Hematopoietic multipotent progenitor cell treated with erythropoietin and hydrocortisone succinate and interleukin-3 and kit ligand, for 4 days (in vitro differentiated cells): Measurements from ENCODE around the gene RASSF3.
"Not testable (repeated sequence)": the region's sequence is repeated elsewhere in the genome, so short reads cannot be mapped to it uniquely, and the experiment has no call there.

Experiments used
- DNase-seq: peaks from one replicate; pipeline ENCODE4 v3.0.0-alpha.2; 2015

RASSF3 gene

GRCh38 chr12:64672925-64673409 is 62.7 kb downstream of the RASSF3 start:
- peak; percentile 60 for DNase-seq

- DNase-seq: no peak
Measured at GRCh38 chr12:64673490-64674169, 63.3 kb downstream of the RASSF3 start.

- DNase-seq: no peak
Measured at GRCh38 chr12:64674367-64674922, 64.2 kb downstream of the RASSF3 start.

- DNase-seq: peak; percentile 84
Measured at GRCh38 chr12:64675795-64676194, 65.5 kb downstream of the RASSF3 start.

- no peak for DNase-seq
Measured at GRCh38 chr12:64678248-64678647, 68.0 kb downstream of the RASSF3 start.

GRCh38 chr12:64678835-64679234 is 68.5 kb downstream of the RASSF3 start:
- no peak for DNase-seq

- DNase-seq: peak; percentile 43
Measured at GRCh38 chr12:64679487-64680001, 69.2 kb downstream of the RASSF3 start.

- no peak for DNase-seq
Measured at GRCh38 chr12:64680235-64680634, 69.9 kb downstream of the RASSF3 start.

GRCh38 chr12:64681200-64682052 is 71.1 kb downstream of the RASSF3 start:
- no peak for DNase-seq

- no peak for DNase-seq
Measured at GRCh38 chr12:64682572-64683277, 72.4 kb downstream of the RASSF3 start.

GRCh38 chr12:64683816-64684543 is 73.7 kb downstream of the RASSF3 start:
- no peak for DNase-seq

- no peak for DNase-seq
Measured at GRCh38 chr12:64685050-64685449, 74.8 kb downstream of the RASSF3 start.

GRCh38 chr12:64685605-64686004 is 75.3 kb downstream of the RASSF3 start:
- no peak for DNase-seq

GRCh38 chr12:64687816-64688215 is 77.5 kb downstream of the RASSF3 start:
- DNase-seq: no peak

- DNase-seq: no peak
Measured at GRCh38 chr12:64688219-64688618, 77.9 kb downstream of the RASSF3 start.

GRCh38 chr12:64688715-64689114 is 78.4 kb downstream of the RASSF3 start:
- no peak for DNase-seq

GRCh38 chr12:64690236-64690635 is 79.9 kb downstream of the RASSF3 start:
- DNase-seq: not testable (repeated sequence)

GRCh38 chr12:64691227-64691794 is 81.0 kb downstream of the RASSF3 start:
- no peak for DNase-seq

- no peak for DNase-seq
Measured at GRCh38 chr12:64691795-64692583, 81.7 kb downstream of the RASSF3 start.

- DNase-seq: peak; percentile 23
Measured at GRCh38 chr12:64694130-64695040, 84.1 kb downstream of the RASSF3 start.
